Kidney epithelial cell (primary cell): Measurements from ENCODE around the gene FCHSD2. TPM values are rescaled to one million over a fixed set of nuclear protein-coding genes. Genes with fewer than 3 reads are reported as not detected.
"Not testable (repeated sequence)": the region's sequence is repeated elsewhere in the genome, so short reads cannot be mapped to it uniquely, and the experiment has no call there.

Experiments
- DNase-seq: peaks from one replicate; pipeline ENCODE4 v3.0.0-alpha.2; 2010; ENCODE audit warnings: low read depth
- H3K27me3 ChIP-seq: 2 replicates; pipeline ENCODE4 v1.6.0; 2011; ENCODE audit warnings: low read length; ENCODE audit not compliant: control insufficient read depth, insufficient read depth
- H3K36me3 ChIP-seq: 2 replicates; pipeline ENCODE4 v1.5.1; 2011; ENCODE audit warnings: low read length; ENCODE audit not compliant: control insufficient read depth, insufficient read depth
- H3K4me3 ChIP-seq: 2 replicates; pipeline ENCODE4 v1.5.1; 2011; ENCODE audit warnings: low read depth, mild to moderate bottlenecking, control low read depth, low read length
- CTCF ChIP-seq: IDR thresholded peaks from 2 replicates; pipeline ENCODE4 v1.5.1; 2011; ENCODE audit warnings: mild to moderate bottlenecking, moderate library complexity, low read length, control low read depth, inconsistent platforms; ENCODE audit not compliant: insufficient read depth, poor library complexity, severe bottlenecking
- total RNA-seq: library from RNA; depleted of rRNA; stranded (reverse); fragments of >200 nt; gene quantifications from 2 replicates; pipeline ENCODE4 v1.2.3, GENCODE V29; 2015

The FCHSD2 gene
- total RNA-seq, 1 donor from 2014 or later, result 13.2 TPM

GRCh38 chr11:72985645-72986044 lies 156.5 kb downstream of the FCHSD2 start:
- DNase-seq, result no peak
- no peaks in the 10 kb centered on the region for H3K27me3 ChIP-seq
- no peaks in the 10 kb centered on the region for H3K36me3 ChIP-seq
- H3K4me3 ChIP-seq, result no peak overlapping the region
- TF ChIP-seq CTCF, result no peak

GRCh38 chr11:72984453-72985077 lies 157.6 kb downstream of the FCHSD2 start:
- TF ChIP-seq CTCF, result no peak
- Histone ChIP-seq H3K4me3 (no peak overlapping the region), H3K27me3 (no peaks in the 10 kb centered on the region), H3K36me3 (no peaks in the 10 kb centered on the region)
- DNase-seq, result no peak

GRCh38 chr11:72983560-72983959 lies 158.6 kb downstream of the FCHSD2 start:
- TF ChIP-seq CTCF, result no peak
- DNase-seq, result no peak
- H3K27me3 ChIP-seq, result no peaks in the 10 kb centered on the region
- no peak overlapping the region for H3K4me3 ChIP-seq
- H3K36me3 ChIP-seq, result no peaks in the 10 kb centered on the region

- no peak for TF ChIP-seq CTCF
- Histone ChIP-seq H3K36me3 (no peaks in the 10 kb centered on the region), H3K27me3 (no peaks in the 10 kb centered on the region), H3K4me3 (no peak overlapping the region)
- DNase-seq, result no peak
These were observed 160.0 kb downstream of the FCHSD2 start for GRCh38 chr11:72981971-72982685.

- H3K4me3 ChIP-seq, result no peak overlapping the region
- no peaks in the 10 kb centered on the region for H3K36me3 ChIP-seq
- no peaks in the 10 kb centered on the region for H3K27me3 ChIP-seq
- TF ChIP-seq CTCF, result no peak
- DNase-seq, result no peak
These were observed 161.0 kb downstream of the FCHSD2 start for GRCh38 chr11:72981080-72981479.

- not testable (repeated sequence) for H3K27me3 ChIP-seq, DNase-seq, H3K4me3 ChIP-seq, H3K36me3 ChIP-seq
These were observed 164.3 kb downstream of the FCHSD2 start for GRCh38 chr11:72977782-72978181.

GRCh38 chr11:72976522-72976892 lies 165.6 kb downstream of the FCHSD2 start:
- not testable (repeated sequence) for H3K27me3 ChIP-seq, H3K4me3 ChIP-seq, H3K36me3 ChIP-seq, DNase-seq
